Fibroblast of pulmonary artery (primary cell): ENCODE results near the gene BIRC6.
"Not testable (repeated sequence)": the region's sequence is repeated elsewhere in the genome, so short reads cannot be mapped to it uniquely, and the experiment has no call there.

ENCODE experiments used
- DNase-seq: peaks from one replicate; pipeline ENCODE4 v3.0.0-alpha.2; 2010; ENCODE audit warnings: low read depth
- H3K4me3 ChIP-seq: replicated peaks from 2 replicates; pipeline ENCODE4 v1.5.1; 2011; ENCODE audit warnings: low read depth, mild to moderate bottlenecking, control low read depth, low read length, moderate library complexity
- TF ChIP-seq, protein P1 (sequence below): IDR thresholded peaks from 2 replicates; pipeline ENCODE4 v1.5.1; 2011; ENCODE audit warnings: mild to moderate bottlenecking, control low read depth, low read length, inconsistent platforms; ENCODE audit errors: missing control alignments

Gene BIRC6

DNA sequence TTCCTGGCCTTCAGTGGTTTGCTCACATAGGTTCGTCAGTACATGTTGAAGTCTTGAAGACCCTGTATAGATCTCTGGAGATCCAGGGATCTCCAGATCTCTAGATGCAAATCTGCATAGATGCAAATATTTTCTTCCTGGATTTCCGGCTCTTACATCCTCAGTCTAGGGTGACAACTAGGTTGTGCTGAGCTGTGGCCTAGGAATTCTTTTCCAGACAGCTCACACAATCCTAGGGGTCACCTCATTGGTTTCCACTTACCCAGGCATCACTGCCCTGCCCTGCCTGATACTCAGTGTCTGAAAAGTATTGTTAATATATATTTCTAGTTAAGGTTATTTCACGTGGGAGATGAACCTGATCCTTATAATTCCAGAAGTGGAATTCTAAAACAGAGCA is 165.9 kb downstream of the BIRC6 start:
- no peak overlapping the region for H3K4me3 ChIP-seq
- TF ChIP-seq, protein P1, sequence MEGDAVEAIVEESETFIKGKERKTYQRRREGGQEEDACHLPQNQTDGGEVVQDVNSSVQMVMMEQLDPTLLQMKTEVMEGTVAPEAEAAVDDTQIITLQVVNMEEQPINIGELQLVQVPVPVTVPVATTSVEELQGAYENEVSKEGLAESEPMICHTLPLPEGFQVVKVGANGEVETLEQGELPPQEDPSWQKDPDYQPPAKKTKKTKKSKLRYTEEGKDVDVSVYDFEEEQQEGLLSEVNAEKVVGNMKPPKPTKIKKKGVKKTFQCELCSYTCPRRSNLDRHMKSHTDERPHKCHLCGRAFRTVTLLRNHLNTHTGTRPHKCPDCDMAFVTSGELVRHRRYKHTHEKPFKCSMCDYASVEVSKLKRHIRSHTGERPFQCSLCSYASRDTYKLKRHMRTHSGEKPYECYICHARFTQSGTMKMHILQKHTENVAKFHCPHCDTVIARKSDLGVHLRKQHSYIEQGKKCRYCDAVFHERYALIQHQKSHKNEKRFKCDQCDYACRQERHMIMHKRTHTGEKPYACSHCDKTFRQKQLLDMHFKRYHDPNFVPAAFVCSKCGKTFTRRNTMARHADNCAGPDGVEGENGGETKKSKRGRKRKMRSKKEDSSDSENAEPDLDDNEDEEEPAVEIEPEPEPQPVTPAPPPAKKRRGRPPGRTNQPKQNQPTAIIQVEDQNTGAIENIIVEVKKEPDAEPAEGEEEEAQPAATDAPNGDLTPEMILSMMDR = no peak
- DNase-seq = no peak

DNA sequence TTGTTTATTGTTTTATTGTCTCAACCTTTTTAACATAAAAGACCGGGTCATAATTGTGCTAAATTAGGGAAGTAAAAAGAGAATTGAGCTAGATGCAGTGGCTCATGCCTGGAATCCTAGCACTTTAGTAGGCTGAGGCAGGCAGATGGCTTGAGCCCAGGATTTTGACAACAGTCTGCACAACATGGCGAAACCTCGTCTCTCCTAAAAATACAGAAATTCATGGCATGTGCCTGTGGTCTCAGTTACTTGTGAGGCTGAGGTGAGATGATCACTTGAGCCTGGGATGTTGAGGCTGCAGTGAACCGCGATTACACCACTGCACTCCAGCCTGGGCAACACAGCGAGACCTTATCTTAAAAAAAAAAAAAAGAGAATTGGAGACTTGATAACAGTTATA is 166.9 kb downstream of the BIRC6 start:
- DNase-seq = peak; percentile 3
- TF ChIP-seq, protein P1 = no peak
- no peak overlapping the region for H3K4me3 ChIP-seq

- TF ChIP-seq, protein P1 = no peak
- DNase-seq = no peak
- H3K4me3 ChIP-seq = no peak overlapping the region
These were observed 175.5 kb downstream of the BIRC6 start for GRCh38 chr2:32532341-32532740.

DNA sequence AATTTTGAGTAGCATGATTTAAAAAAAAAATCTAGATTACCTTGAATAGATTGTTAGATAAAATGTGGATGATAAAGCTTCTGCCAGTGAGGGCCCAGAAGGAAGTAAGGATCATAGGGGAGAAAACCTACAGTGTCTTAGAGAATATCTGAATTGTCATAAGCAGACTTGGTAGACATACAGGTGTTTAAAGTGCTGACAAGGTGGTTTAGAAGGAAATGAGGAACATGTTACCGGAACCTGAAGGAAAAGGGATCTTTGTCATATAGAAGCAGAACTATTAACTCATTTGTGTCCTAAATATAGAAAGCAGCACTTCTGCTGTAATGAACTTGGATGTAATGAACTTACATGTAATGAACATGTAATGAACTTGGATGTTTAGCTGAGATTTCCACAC is 176.1 kb downstream of the BIRC6 start:
- TF ChIP-seq, protein P1 = no peak
- H3K4me3 ChIP-seq = no peak overlapping the region

DNA sequence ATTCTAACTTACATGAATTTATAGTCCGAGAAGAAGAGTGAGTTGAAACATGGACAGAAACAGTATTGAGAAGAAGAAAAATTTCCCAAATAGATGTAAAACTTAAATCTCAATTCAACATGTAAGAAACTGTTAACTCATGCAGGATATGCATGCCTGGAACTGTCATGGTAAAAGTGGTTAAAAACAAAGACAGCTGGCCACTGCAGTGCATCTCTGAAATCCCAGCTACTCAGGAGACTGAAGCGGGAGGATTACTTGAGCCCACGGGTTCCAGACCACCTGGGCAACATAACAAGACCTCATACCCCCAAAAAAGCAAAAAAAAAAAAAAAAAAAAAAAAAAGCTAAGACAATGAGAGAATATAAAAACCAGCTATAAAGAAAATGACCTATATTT is 178.0 kb downstream of the BIRC6 start:
- TF ChIP-seq, protein P1 = no peak
- H3K4me3 ChIP-seq = no peak overlapping the region
- no peak for DNase-seq

More for the DNA sequence above, 176.1 kb downstream of the BIRC6 start:
- no peak for DNase-seq

- DNase-seq = no peak
- TF ChIP-seq, protein P1 = no peak
- no peak overlapping the region for H3K4me3 ChIP-seq
These were observed 181.9 kb downstream of the BIRC6 start for GRCh38 chr2:32538735-32539134.

GRCh38 chr2:32552483-32552882 is 195.7 kb downstream of the BIRC6 start:
- DNase-seq = not testable (repeated sequence)

DNA sequence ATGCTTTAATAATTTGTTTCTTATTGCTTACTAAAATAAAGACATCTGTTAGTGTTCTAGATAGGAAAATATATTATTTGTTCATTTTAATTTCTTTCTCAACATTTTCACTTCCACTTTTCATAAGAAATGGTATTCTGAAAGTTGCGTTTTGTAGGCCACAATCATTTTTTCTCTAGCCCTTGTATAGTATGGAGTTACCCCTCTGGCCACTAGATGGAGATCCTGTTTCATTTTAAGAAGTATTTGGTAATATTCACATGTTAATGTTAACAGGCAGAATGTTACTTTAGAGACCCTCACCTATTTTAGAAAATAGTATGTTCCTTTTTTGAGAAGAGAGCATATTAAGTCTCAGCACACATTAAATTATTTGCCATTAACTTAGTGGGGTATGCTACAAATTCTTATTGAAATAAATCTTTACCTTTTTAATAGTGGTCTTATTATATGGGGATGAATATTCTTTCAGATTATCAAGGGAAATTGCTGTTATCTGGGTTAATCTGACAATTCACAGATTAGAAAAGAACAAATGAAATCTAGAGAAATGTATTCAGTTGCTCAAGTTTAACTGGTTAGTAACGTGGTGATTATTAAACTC is 197.1 kb downstream of the BIRC6 start:
- TF ChIP-seq, protein P1 = peak; percentile 82
- H3K4me3 ChIP-seq = no peak overlapping the region
- peak; percentile 73 for DNase-seq

More at GRCh38 chr2:32552483-32552882, 195.7 kb downstream of the BIRC6 start:
- H3K4me3 ChIP-seq = not testable (repeated sequence)
